Measurements from ENCODE around the gene INSIG2.

INSIG2 gene

GRCh38 chr2:118127250-118127649 lies 39.0 kb downstream of the INSIG2 start:
- no peak for DNase-seq (ENCODE audit: low spot score)

GRCh38 chr2:118128826-118129225 lies 40.6 kb downstream of the INSIG2 start:
- DNase-seq (ENCODE audit: low spot score): no peak

GRCh38 chr2:118130385-118130784 lies 42.1 kb downstream of the INSIG2 start:
- DNase-seq (ENCODE audit: low spot score): no peak

GRCh38 chr2:118131771-118132170 lies 43.5 kb downstream of the INSIG2 start:
- DNase-seq (ENCODE audit: low spot score): no peak

GRCh38 chr2:118133916-118134315 lies 45.6 kb downstream of the INSIG2 start:
- no peak for DNase-seq (ENCODE audit: low spot score)

- DNase-seq (ENCODE audit: low spot score): no peak
These were observed 46.4 kb downstream of the INSIG2 start for GRCh38 chr2:118134650-118135049.

GRCh38 chr2:118145207-118145606 lies 56.9 kb downstream of the INSIG2 start:
- no peak for DNase-seq (ENCODE audit: low spot score)

- DNase-seq (ENCODE audit: low spot score): no peak
These were observed 57.5 kb downstream of the INSIG2 start for GRCh38 chr2:118145806-118146205.

- no peak for DNase-seq (ENCODE audit: low spot score)
These were observed 58.3 kb downstream of the INSIG2 start for GRCh38 chr2:118146315-118147283.

- DNase-seq (ENCODE audit: low spot score): no peak
These were observed 59.9 kb downstream of the INSIG2 start for GRCh38 chr2:118148133-118148532.

- no peak for DNase-seq (ENCODE audit: low spot score)
These were observed 60.5 kb downstream of the INSIG2 start for GRCh38 chr2:118148809-118149208.

GRCh38 chr2:118150294-118150693 lies 62.0 kb downstream of the INSIG2 start:
- DNase-seq (ENCODE audit: low spot score): no peak

GRCh38 chr2:118151831-118152230 lies 63.6 kb downstream of the INSIG2 start:
- DNase-seq (ENCODE audit: low spot score): no peak

- no peak for DNase-seq (ENCODE audit: low spot score)
These were observed 65.2 kb downstream of the INSIG2 start for GRCh38 chr2:118153433-118153832.

GRCh38 chr2:118154176-118154575 lies 65.9 kb downstream of the INSIG2 start:
- DNase-seq (ENCODE audit: low spot score): no peak

All from SK-N-DZ (cell line).